COLO668 (cell line): ENCODE measurements around the gene GNAS-AS1.

ENCODE experiments used
- DNase-seq: peaks from one replicate; lab custom pipeline; 2025; ENCODE audit not compliant: unreplicated experiment; lab: John Stamatoyannopoulos, UW

Gene GNAS-AS1

DNA sequence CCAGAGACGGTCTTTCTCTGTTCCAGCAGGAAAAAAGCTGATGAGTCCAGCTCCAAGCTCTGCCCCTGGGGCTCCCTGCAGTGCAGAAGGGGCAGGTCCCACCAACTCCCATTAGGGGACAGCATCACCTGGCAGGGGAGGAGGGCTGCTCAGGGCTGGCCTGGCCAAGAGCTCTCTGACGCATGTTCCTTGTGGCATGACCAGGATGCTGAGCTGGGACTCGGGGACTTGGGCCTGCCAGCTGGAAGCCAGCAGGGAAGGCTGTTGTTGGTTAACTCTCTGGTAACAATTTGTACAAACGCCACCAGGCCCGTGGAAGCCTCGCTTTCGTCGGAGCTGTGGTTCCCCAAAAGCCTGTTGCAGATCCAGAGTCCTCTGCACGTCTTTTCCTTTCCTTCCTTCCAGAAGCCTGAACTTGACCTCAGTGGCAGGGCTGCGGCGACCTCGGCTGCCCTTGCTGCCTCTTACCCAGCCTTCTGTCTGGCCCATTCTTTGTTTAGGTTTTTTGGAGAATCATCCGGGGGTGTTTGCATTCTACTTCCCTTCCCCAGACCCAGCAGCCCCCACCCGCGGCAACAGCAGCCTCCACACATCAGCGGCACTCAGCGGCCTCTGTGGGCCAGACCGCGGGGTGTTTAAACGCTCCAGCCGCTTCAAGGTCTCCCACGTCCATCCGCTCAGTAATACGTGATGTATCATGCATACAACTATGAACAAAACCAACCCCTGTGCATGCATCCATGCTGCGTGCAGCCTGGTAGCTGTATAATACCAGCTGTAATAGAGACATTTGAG, 63.3 kb downstream of the GNAS-AS1 start:
- no peak for DNase-seq

DNA sequence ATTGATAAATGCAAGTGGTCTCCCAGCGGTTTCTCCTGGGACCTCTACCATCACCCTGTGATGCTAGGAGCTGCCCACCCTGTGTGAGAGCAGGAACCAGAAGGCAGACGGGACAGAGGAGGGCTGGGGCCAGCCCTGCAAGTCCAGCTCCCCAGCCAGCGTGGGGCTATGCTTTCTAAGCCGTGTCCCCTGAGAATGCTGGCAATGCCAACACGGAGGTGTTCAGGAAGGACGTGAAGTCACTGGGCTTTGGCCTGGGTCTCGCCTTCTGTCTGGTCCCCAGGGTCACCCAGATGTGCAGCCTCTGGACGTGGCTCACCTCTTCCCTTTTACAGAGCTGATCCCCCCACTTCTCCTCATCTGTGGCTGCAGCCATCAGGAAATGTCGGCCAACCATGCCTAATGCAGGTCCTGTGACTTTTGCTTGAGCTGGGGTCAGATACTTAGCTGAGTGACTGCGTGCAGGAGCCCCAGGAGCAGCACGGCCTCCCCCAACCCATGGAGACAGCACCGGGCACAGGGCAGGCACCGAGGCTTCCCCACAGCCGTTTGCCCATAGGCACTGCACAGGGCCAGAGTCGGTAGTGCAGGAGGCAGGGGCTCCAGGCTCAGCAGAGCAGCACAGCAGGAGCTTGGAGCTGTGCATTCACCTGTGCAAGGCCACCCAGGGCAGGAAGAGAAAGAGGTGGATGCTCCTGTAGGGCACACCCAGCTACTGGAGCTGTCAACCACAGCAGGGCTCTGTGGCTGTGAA, 66.2 kb downstream of the GNAS-AS1 start:
- DNase-seq = no peak

DNA sequence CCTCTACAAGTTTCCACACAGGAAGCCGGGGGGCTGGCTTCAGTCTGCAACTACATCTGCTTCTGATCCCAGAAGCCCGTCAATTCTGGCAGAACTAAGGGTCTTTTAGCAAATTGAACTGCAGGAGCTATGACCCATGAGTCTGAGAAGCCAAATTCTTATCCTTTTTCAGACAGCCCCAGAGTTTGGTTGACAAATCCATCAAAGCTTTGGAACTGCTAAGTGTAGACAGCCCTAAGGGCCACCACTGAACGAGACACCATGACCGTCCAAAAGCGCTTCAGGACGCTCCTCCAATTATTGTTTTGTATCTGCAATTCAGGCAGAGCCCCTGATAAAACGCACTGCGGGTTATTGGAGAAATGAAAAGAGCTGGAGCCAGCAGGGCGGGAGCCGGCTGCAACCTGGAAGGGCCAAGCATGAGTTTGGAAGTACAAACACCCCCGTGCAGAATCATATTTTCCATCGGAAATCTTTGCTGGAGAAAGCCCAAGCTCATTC, 67.1 kb downstream of the GNAS-AS1 start:
- DNase-seq = no peak

DNA sequence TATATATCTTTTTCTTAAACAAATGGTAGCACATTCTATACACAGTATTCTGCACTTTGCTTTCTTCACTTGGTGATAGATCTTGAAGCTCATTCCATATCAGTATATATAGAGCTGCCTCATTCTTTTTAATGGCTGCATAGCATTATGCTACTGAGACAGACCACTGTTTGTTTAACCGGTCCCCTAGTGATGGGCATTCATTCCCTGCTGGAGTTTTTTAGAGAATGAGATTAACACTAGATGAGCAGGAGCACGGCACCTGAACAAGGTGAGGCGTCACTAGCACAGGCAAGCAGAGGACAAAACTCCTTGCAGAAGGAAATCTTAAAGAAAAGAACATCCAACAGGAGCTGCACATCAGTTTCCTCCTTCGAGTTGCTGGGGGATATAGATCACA, 69.6 kb downstream of the GNAS-AS1 start:
- no peak for DNase-seq

GRCh38 chr20:58778760-58779159, 71.9 kb downstream of the GNAS-AS1 start:
- no peak for DNase-seq

GRCh38 chr20:58777657-58778056, 73.0 kb downstream of the GNAS-AS1 start:
- DNase-seq = no peak

- DNase-seq = no peak
Measured at GRCh38 chr20:58776109-58776508, 74.6 kb downstream of the GNAS-AS1 start.

DNA sequence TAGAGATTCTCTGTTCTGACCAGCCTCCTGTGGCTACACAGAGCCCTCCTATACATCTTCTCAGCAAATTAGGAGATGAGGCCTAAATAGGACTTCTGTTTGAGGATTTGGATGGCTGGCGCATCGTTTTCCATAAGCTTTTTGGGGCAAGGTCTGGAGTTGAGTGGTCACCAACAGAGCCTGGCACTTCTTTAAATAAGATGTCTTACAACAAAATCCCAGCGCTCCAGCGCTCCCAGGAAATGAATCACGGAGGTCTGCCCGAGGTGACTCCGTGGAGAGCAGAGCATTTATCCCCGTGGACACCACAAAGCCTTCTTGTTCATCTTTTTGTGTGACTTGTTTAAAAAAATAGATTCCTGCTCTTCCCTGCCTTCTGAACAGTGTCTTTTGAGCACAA, 75.3 kb downstream of the GNAS-AS1 start:
- DNase-seq = no peak

DNA sequence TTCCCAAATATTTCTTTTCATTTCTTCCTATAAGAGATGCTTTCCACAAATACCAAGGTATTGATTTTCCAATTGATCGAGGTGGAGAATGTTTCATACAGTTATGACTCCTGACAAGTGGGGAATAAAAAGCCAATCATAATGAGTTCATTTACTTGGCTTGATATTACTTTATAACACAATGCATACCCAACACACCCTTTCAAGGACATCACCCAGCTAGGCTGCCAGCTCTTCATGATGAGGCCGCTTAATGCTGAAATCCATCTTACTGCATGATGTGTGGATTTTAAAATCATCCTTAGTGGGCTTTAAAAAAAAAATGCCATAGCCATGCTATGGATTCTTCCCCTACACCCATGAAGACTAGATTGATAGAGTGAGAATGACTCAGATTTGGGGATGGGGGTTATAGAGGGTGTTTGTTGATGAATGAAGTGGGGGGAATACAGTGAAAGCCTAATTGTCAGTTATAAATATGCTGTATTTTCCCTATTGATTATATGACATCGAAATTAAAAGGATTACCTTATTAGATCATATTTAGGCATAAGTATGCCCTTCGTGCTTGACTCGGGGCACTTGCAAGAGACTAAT, 75.9 kb downstream of the GNAS-AS1 start:
- no peak for DNase-seq

DNA sequence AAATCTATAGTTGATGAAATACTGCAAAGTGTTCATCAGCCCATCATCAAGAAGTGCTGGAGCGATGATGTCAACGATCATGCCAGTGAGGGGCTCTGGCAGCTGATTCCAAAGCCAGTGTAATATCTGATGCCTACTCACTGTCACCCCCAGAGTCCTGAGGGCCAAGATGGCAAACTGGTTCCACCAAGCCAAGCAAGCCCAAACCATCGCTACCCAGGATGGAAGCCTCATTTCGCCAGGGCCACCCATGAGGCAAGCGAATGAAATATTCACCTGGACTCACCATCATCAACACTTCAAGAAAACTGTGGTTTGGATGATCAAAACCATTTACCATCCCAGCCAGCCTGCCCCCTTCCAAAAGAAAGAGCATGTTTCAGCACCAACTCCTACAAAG, 76.5 kb downstream of the GNAS-AS1 start:
- DNase-seq = no peak

- DNase-seq = no peak
Measured at GRCh38 chr20:58772786-58773185, 77.9 kb downstream of the GNAS-AS1 start.
